Measurements from ENCODE around the gene RFC4.

DNA sequence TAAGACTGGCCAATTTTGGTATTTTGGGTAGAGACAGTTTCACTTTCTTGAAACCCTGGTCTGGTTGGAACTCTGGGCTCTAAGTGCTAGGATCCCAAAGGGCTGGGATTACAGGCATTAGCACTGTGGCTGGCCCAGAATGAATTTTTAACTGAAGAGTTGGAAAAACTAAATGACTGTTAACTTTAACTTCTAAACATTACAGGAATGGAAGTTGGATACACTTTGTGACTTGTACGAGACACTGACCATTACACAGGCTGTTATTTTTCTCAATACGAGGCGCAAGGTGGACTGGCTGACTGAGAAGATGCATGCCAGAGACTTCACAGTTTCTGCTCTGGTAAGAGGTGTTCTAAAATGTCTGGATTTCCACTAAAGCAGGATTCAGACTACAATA lies 19.4 kb downstream of the RFC4 start:
- TF ChIP-seq, protein P1, sequence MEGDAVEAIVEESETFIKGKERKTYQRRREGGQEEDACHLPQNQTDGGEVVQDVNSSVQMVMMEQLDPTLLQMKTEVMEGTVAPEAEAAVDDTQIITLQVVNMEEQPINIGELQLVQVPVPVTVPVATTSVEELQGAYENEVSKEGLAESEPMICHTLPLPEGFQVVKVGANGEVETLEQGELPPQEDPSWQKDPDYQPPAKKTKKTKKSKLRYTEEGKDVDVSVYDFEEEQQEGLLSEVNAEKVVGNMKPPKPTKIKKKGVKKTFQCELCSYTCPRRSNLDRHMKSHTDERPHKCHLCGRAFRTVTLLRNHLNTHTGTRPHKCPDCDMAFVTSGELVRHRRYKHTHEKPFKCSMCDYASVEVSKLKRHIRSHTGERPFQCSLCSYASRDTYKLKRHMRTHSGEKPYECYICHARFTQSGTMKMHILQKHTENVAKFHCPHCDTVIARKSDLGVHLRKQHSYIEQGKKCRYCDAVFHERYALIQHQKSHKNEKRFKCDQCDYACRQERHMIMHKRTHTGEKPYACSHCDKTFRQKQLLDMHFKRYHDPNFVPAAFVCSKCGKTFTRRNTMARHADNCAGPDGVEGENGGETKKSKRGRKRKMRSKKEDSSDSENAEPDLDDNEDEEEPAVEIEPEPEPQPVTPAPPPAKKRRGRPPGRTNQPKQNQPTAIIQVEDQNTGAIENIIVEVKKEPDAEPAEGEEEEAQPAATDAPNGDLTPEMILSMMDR (conservative IDR thresholded peaks at IDR 0.05; ENCODE audit: low read depth, low read length), result no peak
- TF ChIP-seq NFE2L2 (IDR thresholded peaks at IDR 0.05; ENCODE audit: low read depth, low read length), result no peak
- TF ChIP-seq RFX5 (IDR thresholded peaks at IDR 0.05; ENCODE audit: low read depth, low read length), result no peak
- no peak for TF ChIP-seq CEBPB (IDR thresholded peaks at IDR 0.05; ENCODE audit: low read depth, low read length)
- TF ChIP-seq MAFK (IDR thresholded peaks at IDR 0.05; ENCODE audit: low read depth, low read length), result no peak
- no peak for TF ChIP-seq MAZ (IDR thresholded peaks at IDR 0.05; ENCODE audit: borderline replicate concordance, low read depth, low read length)
- no peak for TF ChIP-seq BHLHE40 (IDR thresholded peaks at IDR 0.05; ENCODE audit: low read depth, low read length)
- TF ChIP-seq POLR2A (IDR thresholded peaks at IDR 0.05; ENCODE audit: low read depth, low read length), result no peak
- TF ChIP-seq, protein P2, sequence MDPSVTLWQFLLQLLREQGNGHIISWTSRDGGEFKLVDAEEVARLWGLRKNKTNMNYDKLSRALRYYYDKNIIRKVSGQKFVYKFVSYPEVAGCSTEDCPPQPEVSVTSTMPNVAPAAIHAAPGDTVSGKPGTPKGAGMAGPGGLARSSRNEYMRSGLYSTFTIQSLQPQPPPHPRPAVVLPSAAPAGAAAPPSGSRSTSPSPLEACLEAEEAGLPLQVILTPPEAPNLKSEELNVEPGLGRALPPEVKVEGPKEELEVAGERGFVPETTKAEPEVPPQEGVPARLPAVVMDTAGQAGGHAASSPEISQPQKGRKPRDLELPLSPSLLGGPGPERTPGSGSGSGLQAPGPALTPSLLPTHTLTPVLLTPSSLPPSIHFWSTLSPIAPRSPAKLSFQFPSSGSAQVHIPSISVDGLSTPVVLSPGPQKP (IDR thresholded peaks at IDR 0.05; ENCODE audit: borderline replicate concordance, low read depth, low read length), result no peak
